HG03558 (cell line): Measurements from ENCODE around the gene CSTA.

Source experiments
- ATAC-seq: cut with Tn5 transposase; IDR thresholded peaks from one replicate; pipeline ENCODE4 v1.9.1; 2021; ENCODE audit warnings: moderate number of reproducible peaks; ENCODE audit not compliant: unreplicated experiment; ENCODE audit errors: extremely low read depth

CSTA gene, protein sequence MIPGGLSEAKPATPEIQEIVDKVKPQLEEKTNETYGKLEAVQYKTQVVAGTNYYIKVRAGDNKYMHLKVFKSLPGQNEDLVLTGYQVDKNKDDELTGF

DNA sequence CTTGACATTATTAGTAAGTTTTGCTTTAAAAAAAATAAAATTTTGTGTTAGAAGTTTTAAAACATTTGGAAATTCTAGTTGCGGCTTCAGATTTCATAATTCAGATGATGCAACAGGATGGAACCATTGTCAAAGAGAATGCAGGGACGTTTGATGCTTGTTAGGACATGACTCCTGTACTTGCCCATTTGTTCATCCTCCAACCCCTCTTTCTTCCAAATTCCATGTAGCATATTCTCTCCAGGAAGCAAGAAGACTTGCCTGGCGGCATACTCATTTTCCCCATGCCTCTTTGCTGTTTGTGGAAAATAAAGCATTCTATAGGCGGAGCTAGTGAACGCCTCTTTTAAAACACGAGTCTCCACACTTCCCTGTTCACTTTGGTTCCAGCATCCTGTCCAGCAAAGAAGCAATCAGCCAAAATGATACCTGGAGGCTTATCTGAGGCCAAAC is at the start of gene CSTA:
Gene CSTA, plus strand, starts transcription at position 378 of the 453 bp plus-strand sequence. Its CDS starts 45 bp downstream, at position 423.
- no peak for ATAC-seq

DNA sequence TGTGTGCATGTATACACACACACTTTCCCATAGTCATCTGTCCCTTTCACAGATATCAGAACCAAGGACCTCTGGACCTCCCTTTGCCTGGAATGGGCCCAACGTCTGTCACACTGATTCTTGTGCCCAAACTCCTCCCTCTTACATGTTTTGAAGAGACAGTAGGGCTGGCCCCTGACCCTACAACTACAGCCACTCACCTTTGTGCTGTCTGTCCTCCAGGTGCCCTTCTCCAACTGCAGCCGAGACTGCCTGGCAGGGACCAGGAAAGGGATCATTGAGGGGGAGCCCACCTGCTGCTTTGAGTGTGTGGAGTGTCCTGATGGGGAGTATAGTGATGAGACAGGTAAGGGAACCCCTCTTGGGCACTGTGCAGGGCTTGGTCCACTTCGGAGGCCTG is 43.2 kb upstream of the CSTA start:
- ATAC-seq = no peak

GRCh38 chr3:122283796-122284445 is 41.1 kb upstream of the CSTA start:
- ATAC-seq = no peak

- ATAC-seq = no peak
Measured at GRCh38 chr3:122284486-122284885, 40.6 kb upstream of the CSTA start.

DNA sequence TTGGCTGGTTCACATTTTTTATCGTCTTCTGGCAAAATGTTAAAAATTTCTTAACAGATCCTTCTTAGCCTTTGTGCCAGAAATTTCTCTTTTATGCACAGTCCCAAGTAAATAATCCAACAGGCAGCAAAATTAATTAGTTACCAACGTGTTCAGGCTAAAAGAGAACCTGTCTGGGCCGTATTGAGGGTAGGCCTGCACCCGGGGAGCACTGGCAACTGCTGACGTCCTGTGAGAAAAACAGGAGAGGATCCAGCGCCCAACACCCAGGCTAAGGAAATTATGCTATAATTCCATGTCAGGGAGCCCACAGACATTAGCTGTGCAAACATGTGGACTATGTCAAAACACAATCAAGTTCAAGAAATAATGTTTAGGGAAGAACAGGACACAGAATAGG is 30.7 kb upstream of the CSTA start:
- ATAC-seq = no peak

GRCh38 chr3:122295266-122296062 is 29.6 kb upstream of the CSTA start:
- ATAC-seq = no peak

- no peak for ATAC-seq
Measured at GRCh38 chr3:122298239-122298638, 26.8 kb upstream of the CSTA start.

GRCh38 chr3:122299215-122299614 is 25.8 kb upstream of the CSTA start:
- ATAC-seq = no peak

- no peak for ATAC-seq
Measured at GRCh38 chr3:122299872-122300460, 25.1 kb upstream of the CSTA start.

DNA sequence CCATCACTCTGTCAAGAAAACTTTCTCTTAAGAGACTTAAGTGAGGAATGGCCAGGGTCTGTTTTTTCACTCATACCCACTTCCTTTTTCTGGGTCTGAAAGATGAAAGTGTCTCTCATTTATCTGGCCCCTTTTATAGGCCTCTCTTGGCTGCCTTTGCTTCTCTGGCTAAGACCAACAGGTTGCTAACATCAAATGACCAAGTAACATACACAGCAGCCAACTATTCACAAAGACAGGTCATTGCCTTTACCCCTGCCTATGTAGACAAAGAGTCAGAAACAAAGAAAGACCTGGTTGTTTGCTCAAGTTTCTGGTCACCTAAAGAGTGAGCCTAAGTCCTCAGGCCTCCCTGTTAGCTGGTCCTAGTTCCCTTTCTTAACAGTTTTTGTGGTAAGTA is 24.0 kb upstream of the CSTA start:
- ATAC-seq = no peak

DNA sequence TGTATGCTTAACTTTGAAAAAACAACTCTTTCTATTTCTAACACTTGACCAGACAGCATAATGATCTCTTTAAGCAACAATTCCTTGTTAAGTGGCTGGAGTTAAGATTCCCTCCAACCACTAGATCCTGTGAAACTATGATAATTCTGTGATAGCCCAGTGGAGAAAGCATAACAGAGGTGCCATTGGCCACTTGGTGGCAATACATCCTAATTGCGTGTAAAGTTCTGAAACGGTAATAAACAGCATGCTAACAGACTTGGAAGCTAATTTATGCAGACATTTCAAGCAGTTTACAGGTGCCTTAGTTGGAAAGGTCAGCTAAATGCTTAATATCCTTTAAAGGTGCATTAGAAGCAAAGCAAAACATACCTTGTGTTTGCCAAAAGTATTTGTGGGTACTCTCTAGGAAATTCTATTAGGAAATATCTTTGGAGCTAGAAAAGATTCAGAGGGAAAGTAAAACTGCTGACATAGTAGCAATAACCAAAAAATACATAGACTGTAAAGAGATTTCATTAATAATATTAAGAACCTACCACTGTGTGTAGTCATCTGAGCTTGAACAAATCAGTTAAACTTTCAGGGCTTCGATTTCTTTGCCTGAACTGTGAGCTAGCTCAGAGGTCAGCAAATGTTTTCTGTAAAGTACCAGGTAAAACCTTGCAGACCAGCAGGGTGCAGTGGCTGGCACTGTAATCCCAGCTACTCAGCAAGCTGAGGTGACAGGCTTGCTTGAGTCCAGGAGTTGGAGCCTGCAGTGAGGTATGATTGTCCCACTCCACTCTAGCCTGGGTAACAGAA is 19.0 kb upstream of the CSTA start:
- ATAC-seq = no peak

DNA sequence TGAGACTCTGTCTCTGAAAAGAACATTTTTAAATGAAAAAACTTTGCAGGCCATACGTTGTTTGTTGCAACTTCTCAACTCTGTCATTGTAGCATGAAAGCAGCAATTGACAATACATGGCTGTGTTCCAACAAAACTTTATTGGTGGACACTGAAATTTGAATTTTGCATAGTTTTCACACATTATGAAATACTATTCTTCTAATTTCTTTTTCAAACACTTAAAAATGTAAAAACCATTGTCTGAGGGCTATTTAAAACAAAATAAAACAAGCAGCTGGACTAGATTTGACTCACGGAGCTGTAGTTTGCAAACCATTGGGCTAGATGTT is 18.5 kb upstream of the CSTA start:
- ATAC-seq = no peak

GRCh38 chr3:122307094-122307687 is 17.9 kb upstream of the CSTA start:
- ATAC-seq = no peak

DNA sequence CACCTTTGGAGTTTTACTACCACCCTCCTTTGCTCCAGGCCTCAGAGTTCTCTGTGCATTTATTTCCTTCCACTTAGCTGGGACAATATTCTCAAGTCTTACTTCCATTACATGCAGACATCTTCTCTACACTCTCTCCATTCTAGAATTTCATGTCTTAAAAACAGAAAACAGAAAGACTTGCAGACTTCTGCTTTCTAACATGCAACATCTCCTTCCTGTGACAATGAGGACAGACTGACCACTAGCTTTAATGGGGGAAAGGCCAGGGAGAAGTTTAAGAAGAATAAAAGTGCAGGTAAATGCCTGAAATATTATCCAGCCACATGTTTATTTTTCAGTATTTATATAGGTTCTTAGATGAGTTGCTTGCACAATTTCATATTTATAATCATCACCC is 17.1 kb upstream of the CSTA start:
- ATAC-seq = no peak

GRCh38 chr3:122310361-122310760 is 14.7 kb upstream of the CSTA start:
- ATAC-seq = no peak

GRCh38 chr3:122312826-122313225 is 12.2 kb upstream of the CSTA start:
- no peak for ATAC-seq

GRCh38 chr3:122313281-122313680 is 11.8 kb upstream of the CSTA start:
- no peak for ATAC-seq

- ATAC-seq = no peak
Measured at GRCh38 chr3:122314228-122314876, 10.7 kb upstream of the CSTA start.

DNA sequence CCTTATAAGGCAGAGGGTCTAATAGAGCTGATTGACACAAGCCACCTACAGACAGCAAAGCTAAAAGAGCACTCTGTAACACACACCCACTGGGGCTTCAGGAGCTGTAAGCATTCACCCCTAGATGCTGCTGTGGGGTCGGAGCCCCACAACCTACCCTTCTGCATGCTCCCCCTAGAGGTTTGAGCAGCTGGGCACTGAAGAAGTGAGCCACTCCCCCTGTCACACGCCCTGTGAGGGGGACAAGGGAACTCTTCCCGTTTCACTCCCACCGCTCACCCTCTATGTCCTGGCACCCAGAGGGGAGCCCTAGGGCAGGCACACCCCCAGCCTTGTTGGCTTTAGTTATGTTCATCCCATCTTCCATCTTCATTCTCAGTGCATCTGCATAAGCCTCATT is 9.4 kb upstream of the CSTA start:
- ATAC-seq = no peak

DNA sequence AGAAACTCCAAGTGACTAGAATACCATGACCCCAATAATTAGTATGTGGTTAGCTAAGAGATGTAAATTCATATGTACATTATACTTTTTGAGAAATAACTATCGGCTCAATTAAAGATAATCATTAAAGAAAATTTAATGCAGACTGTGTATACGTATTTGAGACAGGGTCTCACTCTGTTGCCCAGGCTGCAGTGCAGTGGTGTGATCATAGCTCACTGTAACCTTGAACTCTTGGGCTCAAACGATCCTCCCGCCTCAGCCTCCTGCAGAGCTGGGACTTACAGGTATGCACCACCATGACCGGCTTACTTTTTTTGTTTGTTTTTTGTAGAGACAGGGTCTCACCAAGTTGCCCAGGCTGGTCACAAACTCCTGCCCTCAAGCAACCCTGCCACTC is 8.7 kb upstream of the CSTA start:
- ATAC-seq = no peak
